Glomerular visceral epithelial cell (primary cell): Measurements from ENCODE around the gene APMAP.

ENCODE experiments used
- DNase-seq: peaks from one replicate; pipeline ENCODE4 v3.0.0-alpha.2; 2016; ENCODE audit errors: extremely low spot score

Gene APMAP

GRCh38 chr20:25024171-25024570 is 31.6 kb upstream of the APMAP start:
- DNase-seq, result no peak

- DNase-seq, result no peak
These were observed 30.8 kb upstream of the APMAP start for GRCh38 chr20:25023356-25023755.

- no peak for DNase-seq
These were observed 30.1 kb upstream of the APMAP start for GRCh38 chr20:25022680-25023079.

GRCh38 chr20:25021336-25021735 is 28.8 kb upstream of the APMAP start:
- no peak for DNase-seq

GRCh38 chr20:25020901-25021301 is 28.4 kb upstream of the APMAP start:
- no peak for DNase-seq

GRCh38 chr20:25020345-25020744 is 27.8 kb upstream of the APMAP start:
- no peak for DNase-seq

- DNase-seq, result no peak
These were observed 27.0 kb upstream of the APMAP start for GRCh38 chr20:25019381-25020155.

- no peak for DNase-seq
These were observed 26.3 kb upstream of the APMAP start for GRCh38 chr20:25018841-25019240.

GRCh38 chr20:25018425-25018824 is 25.9 kb upstream of the APMAP start:
- no peak for DNase-seq

GRCh38 chr20:25017257-25017803 is 24.8 kb upstream of the APMAP start:
- no peak for DNase-seq

GRCh38 chr20:25016471-25016870 is 23.9 kb upstream of the APMAP start:
- no peak for DNase-seq

GRCh38 chr20:25015986-25016385 is 23.4 kb upstream of the APMAP start:
- no peak for DNase-seq

GRCh38 chr20:25014816-25015215 is 22.3 kb upstream of the APMAP start:
- DNase-seq, result no peak

- DNase-seq, result no peak
These were observed 21.2 kb upstream of the APMAP start for GRCh38 chr20:25013478-25014380.

- DNase-seq, result no peak
These were observed 20.2 kb upstream of the APMAP start for GRCh38 chr20:25012616-25013189.

GRCh38 chr20:25011831-25012241 is 19.3 kb upstream of the APMAP start:
- DNase-seq, result no peak

GRCh38 chr20:25011261-25011660 is 18.7 kb upstream of the APMAP start:
- DNase-seq, result no peak

- no peak for DNase-seq
These were observed 16.9 kb upstream of the APMAP start for GRCh38 chr20:25009218-25010145.

GRCh38 chr20:25008388-25009217 is 16.1 kb upstream of the APMAP start:
- DNase-seq, result no peak
